ENCODE data around the gene CISD1.
A peak's percentile ranks its signal among the peaks of the same experiment; 100 is the strongest.

DNA sequence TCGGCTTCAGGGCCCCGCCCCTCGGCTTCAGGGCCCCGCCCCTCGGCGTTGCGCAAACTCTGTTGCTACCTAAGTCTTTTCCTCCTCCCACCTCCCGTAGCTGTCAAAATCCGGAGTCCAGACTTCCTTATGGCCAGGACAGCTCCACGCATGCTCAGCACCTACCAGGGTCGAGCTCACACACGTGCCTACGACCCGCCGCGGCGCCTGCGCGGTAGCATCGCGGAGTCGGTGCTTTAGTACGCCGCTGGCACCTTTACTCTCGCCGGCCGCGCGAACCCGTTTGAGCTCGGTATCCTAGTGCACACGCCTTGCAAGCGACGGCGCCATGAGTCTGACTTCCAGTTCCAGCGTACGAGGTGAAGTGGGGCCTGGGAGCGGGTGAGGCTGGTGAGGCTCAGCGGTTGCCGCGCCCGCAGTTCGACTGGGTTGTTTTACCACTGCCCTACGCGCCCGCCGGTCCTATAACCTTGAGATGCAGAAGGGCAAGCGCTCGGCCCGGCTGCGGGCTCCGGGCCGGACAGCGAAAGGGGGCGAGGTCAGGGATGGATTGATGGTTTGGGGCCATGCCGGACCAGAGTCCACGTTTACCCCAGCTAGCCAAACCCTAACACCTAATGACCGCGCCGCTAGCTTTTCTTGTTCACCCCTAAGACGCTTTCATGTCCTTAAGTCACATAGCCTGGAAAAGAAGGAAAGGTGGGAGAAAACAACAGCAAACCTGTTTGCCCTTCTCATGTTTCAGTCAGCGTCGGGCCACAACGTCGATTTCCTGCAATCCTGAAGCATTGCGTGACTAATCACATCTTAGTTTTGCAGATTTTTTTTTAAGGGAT, at the start of gene CISD1:
- TF ChIP-seq POLR2AphosphoS5 (IDR thresholded peaks at IDR 0.05; ENCODE audit: low read depth, low read length) (peak; percentile 80), TAF1 (IDR thresholded peaks at IDR 0.05; ENCODE audit: borderline replicate concordance, insufficient read depth, low read length) (no peak), SIN3A (IDR thresholded peaks at IDR 0.05; ENCODE audit: borderline replicate concordance, insufficient read depth, low read length) (peak; percentile 65; the same call in 1 of the 2 replicates)
- TF ChIP-seq, protein P1, sequence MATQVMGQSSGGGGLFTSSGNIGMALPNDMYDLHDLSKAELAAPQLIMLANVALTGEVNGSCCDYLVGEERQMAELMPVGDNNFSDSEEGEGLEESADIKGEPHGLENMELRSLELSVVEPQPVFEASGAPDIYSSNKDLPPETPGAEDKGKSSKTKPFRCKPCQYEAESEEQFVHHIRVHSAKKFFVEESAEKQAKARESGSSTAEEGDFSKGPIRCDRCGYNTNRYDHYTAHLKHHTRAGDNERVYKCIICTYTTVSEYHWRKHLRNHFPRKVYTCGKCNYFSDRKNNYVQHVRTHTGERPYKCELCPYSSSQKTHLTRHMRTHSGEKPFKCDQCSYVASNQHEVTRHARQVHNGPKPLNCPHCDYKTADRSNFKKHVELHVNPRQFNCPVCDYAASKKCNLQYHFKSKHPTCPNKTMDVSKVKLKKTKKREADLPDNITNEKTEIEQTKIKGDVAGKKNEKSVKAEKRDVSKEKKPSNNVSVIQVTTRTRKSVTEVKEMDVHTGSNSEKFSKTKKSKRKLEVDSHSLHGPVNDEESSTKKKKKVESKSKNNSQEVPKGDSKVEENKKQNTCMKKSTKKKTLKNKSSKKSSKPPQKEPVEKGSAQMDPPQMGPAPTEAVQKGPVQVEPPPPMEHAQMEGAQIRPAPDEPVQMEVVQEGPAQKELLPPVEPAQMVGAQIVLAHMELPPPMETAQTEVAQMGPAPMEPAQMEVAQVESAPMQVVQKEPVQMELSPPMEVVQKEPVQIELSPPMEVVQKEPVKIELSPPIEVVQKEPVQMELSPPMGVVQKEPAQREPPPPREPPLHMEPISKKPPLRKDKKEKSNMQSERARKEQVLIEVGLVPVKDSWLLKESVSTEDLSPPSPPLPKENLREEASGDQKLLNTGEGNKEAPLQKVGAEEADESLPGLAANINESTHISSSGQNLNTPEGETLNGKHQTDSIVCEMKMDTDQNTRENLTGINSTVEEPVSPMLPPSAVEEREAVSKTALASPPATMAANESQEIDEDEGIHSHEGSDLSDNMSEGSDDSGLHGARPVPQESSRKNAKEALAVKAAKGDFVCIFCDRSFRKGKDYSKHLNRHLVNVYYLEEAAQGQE (IDR thresholded peaks at IDR 0.05; ENCODE audit: insufficient read depth in 1 of 2, low read depth in 2 of 2, low read length in 2 of 2), result no peak; a peak in 1 of 4 replicates
